ENCODE data around the gene ERN2. TPM values are rescaled to one million over a fixed set of nuclear protein-coding genes. Genes with fewer than 3 reads are reported as not detected.
A peak's percentile ranks its signal among the peaks of the same experiment; 100 is the strongest.

ERN2 gene
- total and polyA plus RNA-seq, 9 of the 15 experiments (the other 6 are each of a cell fraction or from before 2014, with no cell fraction given), result 0.07 to 1.5 (median 0.51) TPM; not detected in 3

DNA sequence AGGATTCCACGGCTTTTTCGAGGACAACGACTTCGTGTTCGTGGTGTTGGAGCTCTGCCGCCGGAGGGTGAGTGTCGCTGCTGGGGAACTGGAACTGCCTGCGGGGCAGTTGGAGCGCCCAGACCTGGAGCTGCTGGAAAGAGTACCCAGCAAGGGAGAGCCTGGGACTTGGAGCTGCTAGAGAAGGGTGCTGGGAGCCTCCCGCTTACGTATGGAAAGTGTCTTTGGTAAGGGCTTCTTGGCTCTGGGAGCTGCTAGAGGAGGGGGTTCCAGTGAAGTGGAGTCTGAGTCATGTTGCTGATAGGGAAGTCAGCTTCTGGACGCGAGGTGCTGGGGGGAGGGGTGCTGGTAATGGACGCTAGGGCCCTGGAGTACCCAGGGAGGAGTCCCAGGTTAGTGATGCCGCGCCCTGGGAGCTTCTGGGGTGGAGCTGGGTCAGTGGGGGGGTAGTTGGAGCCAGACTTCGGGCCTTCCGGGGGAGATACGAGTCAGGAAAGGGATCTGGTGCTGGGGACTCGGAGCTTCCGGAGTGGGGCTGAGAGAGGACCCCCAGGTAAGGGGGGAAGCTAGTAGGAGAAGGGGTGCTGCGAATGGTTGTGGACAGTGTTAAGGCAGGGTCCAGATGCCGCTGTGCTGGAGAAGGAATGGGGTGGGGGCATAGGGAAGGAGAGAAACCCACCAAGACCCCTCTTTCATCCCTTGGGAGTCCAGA lies 33.6 kb downstream of the ERN2 start (continued):
- TF ChIP-seq RCOR1 (IDR thresholded peaks at IDR 0.05; ENCODE audit: borderline replicate concordance in 1 of 2, low read depth in 2 of 2, low read length in 2 of 2), result peak in 1 of 2 experiments; percentile 46; a peak in 1 of 4 replicates
- TF ChIP-seq ZEB2 (IDR thresholded peaks at IDR 0.05), result peak; percentile 43; the same call in 1 of the 2 replicates
- no peak for TF ChIP-seq CBFA2T3 (IDR thresholded peaks at IDR 0.05)
- TF ChIP-seq NR2C1 (IDR thresholded peaks at IDR 0.05), result no peak
- TF ChIP-seq NR2C1 (tag; IDR thresholded peaks at IDR 0.05), result no peak
- no peak for TF ChIP-seq CHD4 (IDR thresholded peaks at IDR 0.05; ENCODE audit: insufficient read depth, insufficient replicate concordance, low read depth, low read length, poor library complexity, severe bottlenecking)
- TF ChIP-seq GTF2B (IDR thresholded peaks at IDR 0.05; ENCODE audit: extremely low read depth, insufficient read length), result no peak
- no peak for TF ChIP-seq PCBP1 (IDR thresholded peaks at IDR 0.05; ENCODE audit: low read depth, low read length, poor library complexity, severe bottlenecking)
- TF ChIP-seq, protein P1, sequence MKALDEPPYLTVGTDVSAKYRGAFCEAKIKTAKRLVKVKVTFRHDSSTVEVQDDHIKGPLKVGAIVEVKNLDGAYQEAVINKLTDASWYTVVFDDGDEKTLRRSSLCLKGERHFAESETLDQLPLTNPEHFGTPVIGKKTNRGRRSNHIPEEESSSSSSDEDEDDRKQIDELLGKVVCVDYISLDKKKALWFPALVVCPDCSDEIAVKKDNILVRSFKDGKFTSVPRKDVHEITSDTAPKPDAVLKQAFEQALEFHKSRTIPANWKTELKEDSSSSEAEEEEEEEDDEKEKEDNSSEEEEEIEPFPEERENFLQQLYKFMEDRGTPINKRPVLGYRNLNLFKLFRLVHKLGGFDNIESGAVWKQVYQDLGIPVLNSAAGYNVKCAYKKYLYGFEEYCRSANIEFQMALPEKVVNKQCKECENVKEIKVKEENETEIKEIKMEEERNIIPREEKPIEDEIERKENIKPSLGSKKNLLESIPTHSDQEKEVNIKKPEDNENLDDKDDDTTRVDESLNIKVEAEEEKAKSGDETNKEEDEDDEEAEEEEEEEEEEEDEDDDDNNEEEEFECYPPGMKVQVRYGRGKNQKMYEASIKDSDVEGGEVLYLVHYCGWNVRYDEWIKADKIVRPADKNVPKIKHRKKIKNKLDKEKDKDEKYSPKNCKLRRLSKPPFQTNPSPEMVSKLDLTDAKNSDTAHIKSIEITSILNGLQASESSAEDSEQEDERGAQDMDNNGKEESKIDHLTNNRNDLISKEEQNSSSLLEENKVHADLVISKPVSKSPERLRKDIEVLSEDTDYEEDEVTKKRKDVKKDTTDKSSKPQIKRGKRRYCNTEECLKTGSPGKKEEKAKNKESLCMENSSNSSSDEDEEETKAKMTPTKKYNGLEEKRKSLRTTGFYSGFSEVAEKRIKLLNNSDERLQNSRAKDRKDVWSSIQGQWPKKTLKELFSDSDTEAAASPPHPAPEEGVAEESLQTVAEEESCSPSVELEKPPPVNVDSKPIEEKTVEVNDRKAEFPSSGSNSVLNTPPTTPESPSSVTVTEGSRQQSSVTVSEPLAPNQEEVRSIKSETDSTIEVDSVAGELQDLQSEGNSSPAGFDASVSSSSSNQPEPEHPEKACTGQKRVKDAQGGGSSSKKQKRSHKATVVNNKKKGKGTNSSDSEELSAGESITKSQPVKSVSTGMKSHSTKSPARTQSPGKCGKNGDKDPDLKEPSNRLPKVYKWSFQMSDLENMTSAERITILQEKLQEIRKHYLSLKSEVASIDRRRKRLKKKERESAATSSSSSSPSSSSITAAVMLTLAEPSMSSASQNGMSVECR (CRISPR knock-in tag; IDR thresholded peaks at IDR 0.05), result no peak; the same call in 1 of the 2 replicates
- peak; percentile 46 for TF ChIP-seq TBP (optimal IDR thresholded peaks at IDR 0.05; ENCODE audit: low read depth, low read length)
- TF ChIP-seq PRPF4 (IDR thresholded peaks at IDR 0.05; ENCODE audit: insufficient read depth, low read depth, low read length, poor library complexity, severe bottlenecking), result no peak
- no peak for TF ChIP-seq DNMT1 (IDR thresholded peaks at IDR 0.05)
- TF ChIP-seq TCF15 (CRISPR knock-in tag; IDR thresholded peaks at IDR 0.05), result no peak
- TF ChIP-seq, protein P2, sequence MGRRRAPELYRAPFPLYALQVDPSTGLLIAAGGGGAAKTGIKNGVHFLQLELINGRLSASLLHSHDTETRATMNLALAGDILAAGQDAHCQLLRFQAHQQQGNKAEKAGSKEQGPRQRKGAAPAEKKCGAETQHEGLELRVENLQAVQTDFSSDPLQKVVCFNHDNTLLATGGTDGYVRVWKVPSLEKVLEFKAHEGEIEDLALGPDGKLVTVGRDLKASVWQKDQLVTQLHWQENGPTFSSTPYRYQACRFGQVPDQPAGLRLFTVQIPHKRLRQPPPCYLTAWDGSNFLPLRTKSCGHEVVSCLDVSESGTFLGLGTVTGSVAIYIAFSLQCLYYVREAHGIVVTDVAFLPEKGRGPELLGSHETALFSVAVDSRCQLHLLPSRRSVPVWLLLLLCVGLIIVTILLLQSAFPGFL (CRISPR knock-in tag; IDR thresholded peaks at IDR 0.05), result no peak
- TF ChIP-seq SUPT5H (IDR thresholded peaks at IDR 0.05), result peak; percentile 61; the same call in 1 of the 2 replicates
- TF ChIP-seq, protein P3, sequence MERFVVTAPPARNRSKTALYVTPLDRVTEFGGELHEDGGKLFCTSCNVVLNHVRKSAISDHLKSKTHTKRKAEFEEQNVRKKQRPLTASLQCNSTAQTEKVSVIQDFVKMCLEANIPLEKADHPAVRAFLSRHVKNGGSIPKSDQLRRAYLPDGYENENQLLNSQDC (CRISPR knock-in tag; IDR thresholded peaks at IDR 0.05), result no peak
- TF ChIP-seq STAT5B (CRISPR knock-in tag; IDR thresholded peaks at IDR 0.05), result no peak
- no peak for TF ChIP-seq KLF1 (tag; IDR thresholded peaks at IDR 0.05)
- no peak for TF ChIP-seq ZBTB1 (CRISPR knock-in tag; IDR thresholded peaks at IDR 0.05; ENCODE audit: borderline replicate concordance, low read depth)
